GM23338 (cell line): ENCODE results near the gene AKAP10. TPM values are rescaled to one million over a fixed set of nuclear protein-coding genes. Genes with fewer than 3 reads are reported as not detected.

Experiments used
- ATAC-seq: fragments of 200-7000 bp; cut with Tn5 transposase; 3 replicates; pipeline ENCODE4 v1.9.1; 2020
- DNase-seq: peaks from one replicate; pipeline ENCODE4 v3.0.0-alpha.2; 2015; ENCODE audit warnings: low spot score
- H2AFZ ChIP-seq: fragments of 200-600 bp; sonication (generic); 2 replicates; pipeline ENCODE4 v1.8.0; 2016; ENCODE audit warnings: antibody characterized with exemption, mild to moderate bottlenecking, moderate library complexity
- H3F3A ChIP-seq: fragments of 200-600 bp; sonication (generic); replicated peaks from 2 replicates; pipeline ENCODE4 v1.8.0; 2017; ENCODE audit warnings: antibody characterized with exemption, mixed run types, low read depth
- H3K27ac ChIP-seq: fragments of 200-600 bp; sonication (generic); 2 replicates; pipeline ENCODE4 v1.6.1; 2016; ENCODE audit warnings: low read depth
- H3K27me3 ChIP-seq: fragments of 200-600 bp; sonication (generic); 2 replicates; pipeline ENCODE4 v1.8.0; 2016; ENCODE audit warnings: mild to moderate bottlenecking, mixed run types, moderate library complexity; ENCODE audit not compliant: insufficient read depth
- H3K36me3 ChIP-seq: fragments of 200-600 bp; sonication (generic); 2 replicates; pipeline ENCODE4 v1.8.0; 2016; ENCODE audit warnings: mild to moderate bottlenecking; ENCODE audit not compliant: insufficient read depth
- H3K4me1 ChIP-seq: fragments of 200-600 bp; sonication (generic); 2 replicates; pipeline ENCODE4 v1.8.0; 2016; ENCODE audit warnings: mild to moderate bottlenecking, moderate library complexity; ENCODE audit not compliant: insufficient read depth
- H3K4me2 ChIP-seq: fragments of 200-600 bp; sonication (generic); 2 replicates; pipeline ENCODE4 v1.7.1; 2017; ENCODE audit warnings: mixed run types
- H3K4me3 ChIP-seq: fragments of 200-600 bp; sonication (generic); 2 replicates; pipeline ENCODE4 v1.6.1; 2016; ENCODE audit warnings: mixed run types
- H3K79me2 ChIP-seq: fragments of 200-600 bp; sonication (generic); replicated peaks from 2 replicates; pipeline ENCODE4 v1.8.0; 2017; ENCODE audit warnings: mild to moderate bottlenecking; ENCODE audit not compliant: insufficient read depth
- H3K9me2 ChIP-seq: fragments of 200-600 bp; sonication (generic); 2 replicates; pipeline ENCODE4 v1.8.0; 2017; ENCODE audit not compliant: insufficient read depth
- H4K20me1 ChIP-seq: fragments of 200-600 bp; sonication (generic); replicated peaks from 2 replicates; pipeline ENCODE4 v1.8.0; 2017; ENCODE audit warnings: mild to moderate bottlenecking; ENCODE audit not compliant: insufficient read depth
- H3K27ac Mint-ChIP-seq: 2 replicates; pipeline ENCODE4 v1.8.0; 2020; ENCODE audit warnings: inconsistent platforms, mild to moderate bottlenecking, moderate library complexity, mixed read lengths
- H3K27me3 Mint-ChIP-seq: 3 replicates; pipeline ENCODE4 v1.8.0; 2022; ENCODE audit warnings: low read depth, mild to moderate bottlenecking, moderate library complexity, mixed read lengths, inconsistent platforms; ENCODE audit not compliant: insufficient read depth, poor library complexity
- H3K36me3 Mint-ChIP-seq: 3 replicates; pipeline ENCODE4 v1.8.0; 2021; ENCODE audit warnings: low read depth, mild to moderate bottlenecking, inconsistent platforms, moderate library complexity, mixed read lengths
- H3K4me1 Mint-ChIP-seq: 3 replicates; pipeline ENCODE4 v1.8.0; 2020; ENCODE audit warnings: mild to moderate bottlenecking, inconsistent platforms, mixed read lengths
- H3K4me3 Mint-ChIP-seq: 3 replicates; pipeline ENCODE4 v1.8.0; 2021; ENCODE audit warnings: moderate library complexity, mild to moderate bottlenecking, inconsistent platforms, mixed read lengths
- H3K9me3 Mint-ChIP-seq: 3 replicates; pipeline ENCODE4 v1.8.0; 2020; ENCODE audit warnings: moderate library complexity, mild to moderate bottlenecking, inconsistent platforms, mixed read lengths
- CREB1 ChIP-seq: fragments of 250-450 bp; sonication (Bioruptor Pico); IDR thresholded peaks from 2 replicates; pipeline ENCODE4 v1.5.0; 2020; ENCODE audit warnings: low read depth, mild to moderate bottlenecking, moderate library complexity
- CTCF ChIP-seq, 2 experiments: fragments of 200-600 bp in 1 of 2; sonication (generic) in 1 of 2; conservative IDR thresholded peaks; 2 replicates each; pipeline versions ENCODE4 v1.5.1 to v1.6.1; 2016 to 2017; ENCODE audit warnings: antibody characterized with exemption in 2 of 2, low read depth in 2 of 2, mild to moderate bottlenecking in 2 of 2, moderate library complexity in 1 of 2
- EZH2 ChIP-seq: fragments of 200-600 bp; sonication (generic); IDR thresholded peaks from one replicate; pipeline ENCODE4 v1.8.0; 2017; ENCODE audit warnings: antibody characterized with exemption, mild to moderate bottlenecking, low read depth; ENCODE audit not compliant: unreplicated experiment
- EZH2phosphoT487 ChIP-seq: fragments of 200-600 bp; sonication (generic); IDR thresholded peaks from one replicate; pipeline ENCODE4 v1.8.1; 2018; ENCODE audit warnings: antibody characterized with exemption; ENCODE audit not compliant: unreplicated experiment
- JUNB ChIP-seq: IDR thresholded peaks from one replicate; pipeline ENCODE4 v1.6.1; 2016; ENCODE audit warnings: antibody characterized with exemption; ENCODE audit not compliant: unreplicated experiment
- NANOG ChIP-seq: IDR thresholded peaks from 2 replicates; pipeline ENCODE4 v1.6.1; 2016; ENCODE audit warnings: antibody characterized with exemption, borderline replicate concordance
- POLR2AphosphoS5 ChIP-seq: IDR thresholded peaks from 2 replicates; pipeline ENCODE4 v1.6.1; 2016; ENCODE audit warnings: antibody characterized with exemption, low read depth
- REST ChIP-seq: IDR thresholded peaks from one replicate; pipeline ENCODE4 v1.6.1; 2018; ENCODE audit warnings: antibody characterized with exemption; ENCODE audit not compliant: unreplicated experiment
- STAT1 ChIP-seq: IDR thresholded peaks from one replicate; pipeline ENCODE4 v1.6.1; 2016; ENCODE audit warnings: antibody characterized with exemption; ENCODE audit not compliant: unreplicated experiment
- ZNF114 ChIP-seq: fragments of 250-450 bp; sonication (Bioruptor Pico); IDR thresholded peaks from 2 replicates; pipeline ENCODE4 v1.5.0; 2020; ENCODE audit warnings: mild to moderate bottlenecking, moderate library complexity
- ZNF331 ChIP-seq: fragments of 250-450 bp; sonication (Bioruptor Pico); IDR thresholded peaks from 2 replicates; pipeline ENCODE4 v1.5.0; 2020; ENCODE audit warnings: low read depth, mild to moderate bottlenecking, moderate library complexity
- polyA plus RNA-seq: library from polyadenylated mRNA; unstranded; fragments of >200 nt; fragmentation: Nextera tagmentation; extraction: Ambion mirVana; gene quantifications from 2 replicates; pipeline ENCODE4 v1.2.1, GENCODE V29; 2016
- total RNA-seq: library from RNA; depleted of rRNA; stranded (reverse); fragments of >200 nt; shearing (Covaris generic); gene quantifications from 2 replicates; pipeline ENCODE4 v1.2.3, GENCODE V29; 2014
- TF ChIP-seq, protein P1 (sequence below): IDR thresholded peaks from 2 replicates; pipeline ENCODE4 v1.6.1; 2016; ENCODE audit warnings: antibody characterized with exemption

AKAP10 gene
- total and polyA plus RNA-seq, 2 experiments from 2014 or later, result 16.7 to 25.9 TPM

- peaks cover 6% of the 10 kb centered on the region for H3K4me1 ChIP-seq
- H3K36me3 Mint-ChIP-seq, result peaks cover 49% of the 10 kb centered on the region
- H3K27me3 ChIP-seq, result no peaks in the 10 kb centered on the region
- no peak overlapping the region for H3K4me3 Mint-ChIP-seq
- no peaks in the 10 kb centered on the region for H3F3A ChIP-seq
- H3K9me3 Mint-ChIP-seq, result no peaks in the 10 kb centered on the region
- no peak overlapping the region for H2AFZ ChIP-seq
- 0 out of 2 replicates have a peak, but pooled peaks cover 2% of the 10 kb centered on the region for H3K79me2 ChIP-seq
- DNase-seq, result peak; percentile 47
- no peak overlapping the region for H3K4me3 ChIP-seq
- H3K4me1 Mint-ChIP-seq, result peaks cover 10% of the 10 kb centered on the region
- ATAC-seq, result peak; percentile 85
- peaks cover 20% of the 10 kb centered on the region for H3K36me3 ChIP-seq
- TF ChIP-seq CTCF (conservative IDR thresholded peaks at IDR 0.05; ENCODE audit: low read depth in 2 of 2) (no peak), NANOG (no peak), ZNF331 (CRISPR knock-in tag) (no peak), EZH2phosphoT487 (no peak), POLR2AphosphoS5 (no peak), STAT1 (no peak), EZH2 (no peak), JUNB (no peak)
- peak overlapping the region; percentile 73; the same call in 1 of the 2 replicates for H3K27ac ChIP-seq
- H3K4me2 ChIP-seq, result no peak overlapping the region
- no peaks in the 10 kb centered on the region for H3K9me2 ChIP-seq
- H3K27me3 Mint-ChIP-seq, result peaks cover 8% of the 10 kb centered on the region
- H4K20me1 ChIP-seq, result peaks cover 4% of the 10 kb centered on the region; the same call in 1 of the 2 replicates
- peak overlapping the region; percentile 1; the same call in 1 of the 2 replicates for H3K27ac Mint-ChIP-seq
Observed at GRCh38 chr17:19911033-19911432, 66.6 kb downstream of the AKAP10 start.

DNA sequence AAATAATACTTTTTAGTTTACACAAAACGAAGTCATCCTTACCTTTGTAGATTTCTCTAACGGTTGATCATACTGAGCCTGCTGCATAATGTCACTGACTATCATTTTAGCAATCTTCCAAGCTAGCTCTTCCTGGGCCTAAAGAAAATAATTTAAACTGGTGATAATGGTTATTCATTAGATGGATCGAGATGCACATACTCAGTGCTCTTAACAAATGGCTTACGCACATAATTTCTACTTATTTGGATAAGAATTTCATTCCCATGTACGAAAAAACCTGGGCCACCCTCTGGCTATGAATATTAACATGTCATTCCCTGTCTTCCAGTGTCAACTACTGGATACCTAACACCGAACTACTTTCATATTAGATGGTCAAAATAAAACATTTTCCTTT lies 68.5 kb downstream of the AKAP10 start:
- DNase-seq (no peak), ATAC-seq (no peak)
- H3K4me3 ChIP-seq, result no peak overlapping the region
- Mint-ChIP-seq H3K27ac (no peak overlapping the region), H3K36me3 (peaks cover 55% of the 10 kb centered on the region), H3K9me3 (no peaks in the 10 kb centered on the region), H3K4me3 (no peak overlapping the region), H3K4me1 (peaks cover 10% of the 10 kb centered on the region), H3K27me3 (peaks cover 8% of the 10 kb centered on the region)
- H2AFZ ChIP-seq, result no peak overlapping the region
- H3K4me2 ChIP-seq, result no peak overlapping the region
- 0 out of 2 replicates have a peak, but pooled peaks cover 2% of the 10 kb centered on the region for H3K79me2 ChIP-seq
- H3K9me2 ChIP-seq, result no peaks in the 10 kb centered on the region
- no peaks in the 10 kb centered on the region for H3K27me3 ChIP-seq
- no peaks in the 10 kb centered on the region for H3F3A ChIP-seq
- no peak overlapping the region for H3K27ac ChIP-seq
- peaks cover 4% of the 10 kb centered on the region; the same call in 1 of the 2 replicates for H4K20me1 ChIP-seq
- peaks cover 36% of the 10 kb centered on the region for H3K36me3 ChIP-seq
- peaks cover 6% of the 10 kb centered on the region for H3K4me1 ChIP-seq
- TF ChIP-seq ZNF114 (CRISPR knock-in tag), result no peak
- no peak for TF ChIP-seq CTCF (conservative IDR thresholded peaks at IDR 0.05; ENCODE audit: low read depth in 2 of 2)
- no peak for TF ChIP-seq REST
- TF ChIP-seq JUNB, result no peak
- no peak for TF ChIP-seq EZH2
- TF ChIP-seq CREB1 (CRISPR knock-in tag), result no peak
- no peak for TF ChIP-seq ZNF331 (CRISPR knock-in tag)
- TF ChIP-seq, protein P1, sequence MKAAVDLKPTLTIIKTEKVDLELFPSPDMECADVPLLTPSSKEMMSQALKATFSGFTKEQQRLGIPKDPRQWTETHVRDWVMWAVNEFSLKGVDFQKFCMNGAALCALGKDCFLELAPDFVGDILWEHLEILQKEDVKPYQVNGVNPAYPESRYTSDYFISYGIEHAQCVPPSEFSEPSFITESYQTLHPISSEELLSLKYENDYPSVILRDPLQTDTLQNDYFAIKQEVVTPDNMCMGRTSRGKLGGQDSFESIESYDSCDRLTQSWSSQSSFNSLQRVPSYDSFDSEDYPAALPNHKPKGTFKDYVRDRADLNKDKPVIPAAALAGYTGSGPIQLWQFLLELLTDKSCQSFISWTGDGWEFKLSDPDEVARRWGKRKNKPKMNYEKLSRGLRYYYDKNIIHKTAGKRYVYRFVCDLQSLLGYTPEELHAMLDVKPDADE, result no peak
- no peak for TF ChIP-seq NANOG
- TF ChIP-seq STAT1, result no peak
- no peak for TF ChIP-seq POLR2AphosphoS5
- no peak for TF ChIP-seq EZH2phosphoT487
